Transverse colon (tissue), 4 donors: ENCODE results near the gene HSPA8.

Source experiments
- EP300 ChIP-seq: sonication (generic); formaldehyde crosslinking; IDR thresholded peaks from one replicate; pipeline ENCODE4 v1.6.1; 2017; ENCODE audit warnings: antibody characterized with exemption, low read depth
- POLR2A ChIP-seq: fragments of 450-650 bp; IDR thresholded peaks from one replicate; pipeline ENCODE4 v1.6.1; 2016; ENCODE audit warnings: antibody characterized with exemption, mild to moderate bottlenecking, moderate library complexity
- POLR2AphosphoS5 ChIP-seq, 3 donors: sonication (generic); formaldehyde crosslinking; IDR thresholded peaks; one replicate each; pipeline ENCODE4 v1.6.1; 2016; ENCODE audit warnings: antibody characterized with exemption in 3 of 3
- TF ChIP-seq, protein P1 (sequence below), 5 experiments: fragments of 200-600 bp in 3 of 5; fragments of 450-650 bp in 2 of 5; sonication (generic) in 3 of 5; IDR thresholded peaks; 1 replicate in 2 of 5; 2 replicates in 3 of 5; pipeline ENCODE4 v1.5.1; 2016 to 2017; ENCODE audit warnings: antibody characterized with exemption in 5 of 5, inconsistent platforms in 3 of 5, mild to moderate bottlenecking in 2 of 5, moderate library complexity in 1 of 5

DNA sequence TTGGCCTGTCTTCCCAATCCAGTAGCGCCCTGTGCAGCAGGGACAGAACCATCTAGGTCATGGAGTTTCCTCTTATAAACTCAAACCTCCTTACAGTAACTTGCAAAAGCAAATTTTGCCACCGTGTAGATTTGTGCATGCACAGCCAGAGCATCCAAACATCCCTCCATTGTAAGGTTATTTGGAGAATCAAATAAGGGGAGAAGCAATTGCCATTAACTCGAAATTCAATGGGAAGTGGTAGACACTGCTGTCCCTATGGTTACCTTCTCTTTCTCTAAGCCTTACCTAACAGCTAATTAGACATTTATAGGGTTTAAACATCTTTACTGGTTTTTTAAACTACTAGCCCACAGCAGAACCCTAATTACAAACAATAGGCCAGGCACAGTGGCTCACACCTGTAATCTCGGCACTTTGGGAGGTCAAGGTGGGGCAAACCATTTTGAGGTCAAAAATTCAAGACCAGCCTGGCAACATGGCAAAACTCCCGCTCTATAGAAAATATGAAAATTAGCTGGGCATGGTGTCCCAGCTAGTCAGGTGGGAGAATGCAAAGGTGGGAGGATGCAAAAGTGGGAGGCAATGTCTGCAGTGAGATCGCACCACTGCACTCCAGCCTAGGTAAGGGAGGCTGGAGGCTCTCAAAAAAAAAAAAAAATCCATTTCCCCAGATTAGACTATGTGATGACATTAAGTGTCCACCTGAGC is 6.6 kb downstream of the HSPA8 start:
- TF ChIP-seq POLR2A (no peak), POLR2AphosphoS5 (IDR thresholded peaks at IDR 0.05) (no peak), EP300 (no peak)
- TF ChIP-seq, protein P1, sequence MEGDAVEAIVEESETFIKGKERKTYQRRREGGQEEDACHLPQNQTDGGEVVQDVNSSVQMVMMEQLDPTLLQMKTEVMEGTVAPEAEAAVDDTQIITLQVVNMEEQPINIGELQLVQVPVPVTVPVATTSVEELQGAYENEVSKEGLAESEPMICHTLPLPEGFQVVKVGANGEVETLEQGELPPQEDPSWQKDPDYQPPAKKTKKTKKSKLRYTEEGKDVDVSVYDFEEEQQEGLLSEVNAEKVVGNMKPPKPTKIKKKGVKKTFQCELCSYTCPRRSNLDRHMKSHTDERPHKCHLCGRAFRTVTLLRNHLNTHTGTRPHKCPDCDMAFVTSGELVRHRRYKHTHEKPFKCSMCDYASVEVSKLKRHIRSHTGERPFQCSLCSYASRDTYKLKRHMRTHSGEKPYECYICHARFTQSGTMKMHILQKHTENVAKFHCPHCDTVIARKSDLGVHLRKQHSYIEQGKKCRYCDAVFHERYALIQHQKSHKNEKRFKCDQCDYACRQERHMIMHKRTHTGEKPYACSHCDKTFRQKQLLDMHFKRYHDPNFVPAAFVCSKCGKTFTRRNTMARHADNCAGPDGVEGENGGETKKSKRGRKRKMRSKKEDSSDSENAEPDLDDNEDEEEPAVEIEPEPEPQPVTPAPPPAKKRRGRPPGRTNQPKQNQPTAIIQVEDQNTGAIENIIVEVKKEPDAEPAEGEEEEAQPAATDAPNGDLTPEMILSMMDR (IDR thresholded peaks at IDR 0.05), result no peak
